GM12878 (cell line): ENCODE measurements around the gene CITED2. TPM values are rescaled to one million over a fixed set of nuclear protein-coding genes. Genes with fewer than 3 reads are reported as not detected.

Experiments
- CBFB ChIP-seq: IDR thresholded peaks from 2 replicates; pipeline ENCODE4 v1.6.1; 2016; ENCODE audit warnings: antibody characterized with exemption, low read depth
- CTCF ChIP-seq, 3 experiments: IDR thresholded peaks in 2 of 3; conservative IDR thresholded peaks in 1 of 3; 2 replicates each; pipeline ENCODE4 v1.5.1; 2011; ENCODE audit warnings: low read depth in 3 of 3, low read length in 3 of 3, mild to moderate bottlenecking in 3 of 3, control low read depth in 2 of 3, moderate library complexity in 2 of 3, inconsistent platforms in 1 of 3, mixed read lengths in 1 of 3; ENCODE audit not compliant: control insufficient read depth in 2 of 3, insufficient read depth in 1 of 3; ENCODE audit errors: extremely low read depth in 1 of 3
- DPF2 ChIP-seq: fragments of 450-650 bp; IDR thresholded peaks from 2 replicates; pipeline ENCODE4 v1.6.1; 2017; ENCODE audit warnings: mild to moderate bottlenecking
- FOXM1 ChIP-seq: IDR thresholded peaks from 2 replicates; pipeline ENCODE4 v1.6.1; 2012; ENCODE audit warnings: low read depth, mild to moderate bottlenecking, inconsistent platforms, low read length, moderate library complexity
- LARP7 ChIP-seq: fragments of 450-650 bp; IDR thresholded peaks from 2 replicates; pipeline ENCODE4 v1.6.1; 2017; ENCODE audit warnings: mild to moderate bottlenecking
- SMAD5 ChIP-seq: IDR thresholded peaks from 2 replicates; pipeline ENCODE4 v1.6.1; 2016; ENCODE audit warnings: antibody characterized with exemption, low read depth
- SPI1 ChIP-seq: IDR thresholded peaks from 2 replicates; pipeline ENCODE4 v1.6.1; 2011; ENCODE audit warnings: low read depth, mild to moderate bottlenecking, low read length, moderate library complexity, borderline replicate concordance; ENCODE audit not compliant: insufficient read depth
- SUZ12 ChIP-seq: fragments of 200-600 bp; sonication (generic); IDR thresholded peaks from one replicate; pipeline ENCODE4 v1.6.1; 2018; ENCODE audit warnings: antibody characterized with exemption, mild to moderate bottlenecking; ENCODE audit not compliant: unreplicated experiment
- TCF7 ChIP-seq: IDR thresholded peaks from 2 replicates; pipeline ENCODE4 v1.6.1; 2014; ENCODE audit warnings: antibody characterized with exemption, borderline replicate concordance
- ZZZ3 ChIP-seq: IDR thresholded peaks from 2 replicates; pipeline ENCODE4 v1.6.1; 2011; ENCODE audit warnings: low read depth; ENCODE audit not compliant: control insufficient read depth, insufficient read length
- polyA plus RNA-seq, 11 experiments: library from polyadenylated mRNA; depleted of rRNA in 4 of 11; unstranded in 6 of 11; stranded (reverse) in 5 of 11; fragments of >200 nt; fragmentation: Nextera tagmentation in 4 of 11; fragmentation: Illumina TruSeq in 1 of 11; extraction: Ambion mirVana in 4 of 11; extraction: Trizol in 1 of 11; gene quantifications; 1 replicate in 1 of 11; 2 replicates in 10 of 11; pipeline versions ENCODE4 v1.2.1 to v1.2.3, GENCODE V29; 2011 to 2016; ENCODE audit warnings: inconsistent platforms in 2 of 11, missing spikeins in 2 of 11, low read depth in 1 of 11
- total RNA-seq, 4 experiments: library from RNA; depleted of rRNA in 3 of 4; stranded (reverse); fragments of >200 nt in 3 of 4; fragmentation: Illumina TruSeq in 1 of 4; extraction: Trizol in 1 of 4; gene quantifications; 2 replicates each; pipeline versions ENCODE4 v1.2.1 to v1.2.3, GENCODE V29; 2013 to 2021
- TF ChIP-seq, protein P1 (sequence below): fragments of 450-650 bp; formaldehyde crosslinking; IDR thresholded peaks from 2 replicates; pipeline ENCODE4 v1.5.0; 2022; ENCODE audit warnings: mild to moderate bottlenecking, missing genetic modification characterization

Gene CITED2
- total and polyA plus RNA-seq, 10 of the 15 experiments (the other 5 are each of a cell fraction or from before 2014, with no cell fraction given) = 0.08 to 20.0 (median 7.3) TPM

- TF ChIP-seq SPI1 (no peak), SMAD5 (no peak), DPF2 (no peak), LARP7 (no peak), FOXM1 (no peak), CBFB (no peak), ZZZ3 (no peak), SUZ12 (no peak), CTCF (IDR thresholded peaks at IDR 0.05 in 2 of 3, conservative IDR thresholded peaks at IDR 0.05 in 1 of 3; ENCODE audit: control insufficient read depth in 2 of 3, extremely low read depth in 1 of 3, insufficient read depth in 1 of 3, low read depth in 3 of 3, low read length in 3 of 3) (no peak), TCF7 (no peak)
- TF ChIP-seq, protein P1, sequence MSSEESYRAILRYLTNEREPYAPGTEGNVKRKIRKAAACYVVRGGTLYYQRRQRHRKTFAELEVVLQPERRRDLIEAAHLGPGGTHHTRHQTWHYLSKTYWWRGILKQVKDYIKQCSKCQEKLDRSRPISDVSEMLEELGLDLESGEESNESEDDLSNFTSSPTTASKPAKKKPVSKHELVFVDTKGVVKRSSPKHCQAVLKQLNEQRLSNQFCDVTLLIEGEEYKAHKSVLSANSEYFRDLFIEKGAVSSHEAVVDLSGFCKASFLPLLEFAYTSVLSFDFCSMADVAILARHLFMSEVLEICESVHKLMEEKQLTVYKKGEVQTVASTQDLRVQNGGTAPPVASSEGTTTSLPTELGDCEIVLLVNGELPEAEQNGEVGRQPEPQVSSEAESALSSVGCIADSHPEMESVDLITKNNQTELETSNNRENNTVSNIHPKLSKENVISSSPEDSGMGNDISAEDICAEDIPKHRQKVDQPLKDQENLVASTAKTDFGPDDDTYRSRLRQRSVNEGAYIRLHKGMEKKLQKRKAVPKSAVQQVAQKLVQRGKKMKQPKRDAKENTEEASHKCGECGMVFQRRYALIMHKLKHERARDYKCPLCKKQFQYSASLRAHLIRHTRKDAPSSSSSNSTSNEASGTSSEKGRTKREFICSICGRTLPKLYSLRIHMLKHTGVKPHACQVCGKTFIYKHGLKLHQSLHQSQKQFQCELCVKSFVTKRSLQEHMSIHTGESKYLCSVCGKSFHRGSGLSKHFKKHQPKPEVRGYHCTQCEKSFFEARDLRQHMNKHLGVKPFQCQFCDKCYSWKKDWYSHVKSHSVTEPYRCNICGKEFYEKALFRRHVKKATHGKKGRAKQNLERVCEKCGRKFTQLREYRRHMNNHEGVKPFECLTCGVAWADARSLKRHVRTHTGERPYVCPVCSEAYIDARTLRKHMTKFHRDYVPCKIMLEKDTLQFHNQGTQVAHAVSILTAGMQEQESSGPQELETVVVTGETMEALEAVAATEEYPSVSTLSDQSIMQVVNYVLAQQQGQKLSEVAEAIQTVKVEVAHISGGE (CRISPR knock-in tag) = no peak
These were observed 16.0 kb upstream of the CITED2 start (continued) for GRCh38 chr6:139390447-139390846.
